CD4-positive, CD25-positive, alpha-beta regulatory T cell (primary cell): Measurements from ENCODE around the gene RASGRF1. TPM values are rescaled to one million over a fixed set of nuclear protein-coding genes. Genes with fewer than 3 reads are reported as not detected.
A peak's percentile ranks its signal among the peaks of the same experiment; 100 is the strongest.

Source experiments
- ATAC-seq, 2 donors: fragments of 150-1000 bp; cut with Tn5 transposase; one replicate each; pipeline ENCODE4 v1.10.0; 2021; ENCODE audit warnings: low read depth in 2 of 2, moderate number of reproducible peaks in 2 of 2, moderate library complexity in 1 of 2
- DNase-seq, 3 donors: peaks; one replicate each; pipeline versions ENCODE4 v3.0.0 to v3.0.0-alpha.2; 2012 to 2022; ENCODE audit warnings: mixed read lengths in 1 of 3
- H3K27ac ChIP-seq: one replicate; pipeline ENCODE4 v1.7.0; 2013; ENCODE audit warnings: mild to moderate bottlenecking, low read length; ENCODE audit not compliant: insufficient read depth, poor library complexity, severe bottlenecking
- H3K27me3 ChIP-seq: one replicate; pipeline ENCODE4 v1.7.0; 2013; ENCODE audit warnings: low read length; ENCODE audit not compliant: control insufficient read depth, insufficient read depth
- H3K36me3 ChIP-seq: one replicate; pipeline ENCODE4 v1.7.0; 2013; ENCODE audit warnings: mild to moderate bottlenecking, low read length, moderate library complexity; ENCODE audit not compliant: control insufficient read depth, insufficient read depth
- H3K4me1 ChIP-seq: 2 replicates; pipeline ENCODE4 v1.7.0; 2013; ENCODE audit warnings: mild to moderate bottlenecking, low read length; ENCODE audit not compliant: insufficient read depth, control insufficient read depth, poor library complexity, severe bottlenecking
- H3K4me3 ChIP-seq: one replicate; pipeline ENCODE4 v1.7.0; 2013; ENCODE audit warnings: low read depth, mild to moderate bottlenecking, low read length, moderate library complexity
- H3K9me3 ChIP-seq, 2 experiments: 1 replicate in 1 of 2; 2 replicates in 1 of 2; pipeline ENCODE4 v1.7.0; 2013; ENCODE audit warnings: low read length in 2 of 2, mild to moderate bottlenecking in 1 of 2, moderate library complexity in 1 of 2; ENCODE audit not compliant: control insufficient read depth in 2 of 2
- H3K27ac Mint-ChIP-seq, 3 donors: one replicate each; pipeline ENCODE4 v1.8.0; 2020 to 2022; ENCODE audit warnings: mild to moderate bottlenecking in 3 of 3, mixed read lengths in 3 of 3, moderate library complexity in 2 of 3
- H3K27me3 Mint-ChIP-seq: one replicate; pipeline ENCODE4 v1.8.0; 2022; ENCODE audit warnings: mild to moderate bottlenecking, mixed read lengths
- H3K36me3 Mint-ChIP-seq: one replicate; pipeline ENCODE4 v1.8.0; 2020; ENCODE audit warnings: mixed read lengths
- H3K4me1 Mint-ChIP-seq, 4 donors: one replicate each; pipeline ENCODE4 v1.8.0; 2020 to 2022; ENCODE audit warnings: mixed read lengths in 4 of 4, mild to moderate bottlenecking in 1 of 4
- H3K4me3 Mint-ChIP-seq, 4 donors: one replicate each; pipeline ENCODE4 v1.8.0; 2020 to 2022; ENCODE audit warnings: mild to moderate bottlenecking in 4 of 4, mixed read lengths in 4 of 4, moderate library complexity in 3 of 4
- H3K9me3 Mint-ChIP-seq, 7 donors: one replicate each; pipeline ENCODE4 v1.8.0; 2020 to 2022; ENCODE audit warnings: mixed read lengths in 7 of 7, mild to moderate bottlenecking in 3 of 7, moderate library complexity in 2 of 7
- polyA plus RNA-seq, 4 donors: library from polyadenylated mRNA; unstranded; fragments of 300-500 nt; fragmentation: Illumina TruSeq; gene quantifications; one replicate each; pipeline ENCODE4 v1.2.3, GENCODE V29; 2021
- total RNA-seq: library from RNA; stranded (reverse); gene quantifications from one replicate; pipeline ENCODE4 v1.2.3, GENCODE V29; 2022

Gene RASGRF1
- total and polyA plus RNA-seq, 5 donors from 2014 or later, result not detected

DNA sequence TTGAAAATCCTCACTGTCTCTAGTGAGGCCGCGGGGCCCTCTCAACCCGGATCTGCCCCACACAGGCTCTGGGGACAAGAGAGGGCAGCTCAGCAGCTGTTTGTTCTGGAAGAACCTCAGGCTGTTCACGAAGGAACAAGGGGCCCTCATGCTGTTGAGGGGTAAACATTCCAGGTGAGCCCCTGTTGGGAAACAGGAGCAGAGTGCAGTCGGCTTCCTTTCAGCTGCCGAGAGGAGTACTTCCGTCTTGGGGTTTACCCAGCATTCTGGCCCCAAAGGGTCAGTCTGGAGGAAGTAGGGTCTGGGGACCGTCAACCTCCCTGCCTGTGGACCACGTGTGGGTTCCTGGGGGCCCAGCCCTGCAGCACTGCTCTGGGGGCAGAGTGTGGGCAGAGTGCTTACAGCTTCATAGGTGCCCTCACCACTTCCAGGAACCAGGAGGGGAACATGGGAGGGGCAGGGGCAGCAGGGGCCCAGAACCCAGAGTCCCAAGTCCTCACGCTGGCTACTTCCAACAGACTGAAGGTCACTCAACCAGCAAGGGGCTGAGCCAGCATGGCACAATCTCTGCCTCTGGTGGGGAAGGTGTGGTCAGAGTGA, 96.5 kb downstream of the RASGRF1 start:
- Histone ChIP-seq H3K4me1 (no peaks in the 10 kb centered on the region), H3K27me3 (no peaks in the 10 kb centered on the region), H3K9me3 (no peaks in the 10 kb centered on the region), H3K4me3 (no peak overlapping the region), H3K27ac (no peak overlapping the region), H3K36me3 (no peaks in the 10 kb centered on the region)
- no peak overlapping the region for H3K27ac Mint-ChIP-seq
- no peak overlapping the region for H3K4me3 Mint-ChIP-seq
- no peaks in the 10 kb centered on the region for H3K4me1 Mint-ChIP-seq
- H3K27me3 Mint-ChIP-seq, result no peaks in the 10 kb centered on the region
- H3K36me3 Mint-ChIP-seq, result no peaks in the 10 kb centered on the region
- no peaks in the 10 kb centered on the region for H3K9me3 Mint-ChIP-seq
- ATAC-seq (no peak), DNase-seq (no peak)

DNA sequence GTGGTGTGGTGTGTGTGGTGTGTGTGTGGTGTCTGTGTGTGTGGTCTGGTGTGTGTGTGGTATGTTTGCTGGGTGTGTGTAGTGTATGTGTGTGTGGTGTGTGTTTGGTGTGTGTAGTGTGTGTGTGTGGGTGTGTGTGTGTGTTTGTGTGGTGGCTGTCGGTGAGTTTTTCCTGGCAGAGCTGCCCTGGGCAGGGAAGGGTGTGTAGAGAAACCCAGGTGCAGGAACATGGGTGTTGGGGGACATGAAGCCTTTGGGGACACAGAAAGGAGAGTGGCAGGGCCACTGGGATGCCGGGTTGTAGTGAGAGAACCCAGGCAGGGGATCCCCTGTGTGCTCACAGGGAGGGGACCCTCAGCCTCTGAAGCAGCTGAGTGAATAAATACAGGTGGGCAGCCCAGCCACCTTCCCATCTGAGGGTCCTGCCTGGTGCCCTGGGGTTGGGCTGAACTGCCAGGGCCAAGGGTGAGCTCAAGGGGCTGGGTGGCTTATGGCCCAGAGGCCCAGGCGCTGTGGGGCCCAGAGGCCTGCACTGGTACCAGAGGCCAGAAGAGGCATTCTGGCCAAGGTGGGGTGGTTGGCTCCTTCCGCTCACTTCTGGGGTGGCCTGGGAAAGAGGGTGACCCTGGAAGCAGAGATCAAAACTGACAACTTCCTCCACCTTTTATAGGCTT, 97.2 kb downstream of the RASGRF1 start:
- Mint-ChIP-seq H3K4me1 (no peaks in the 10 kb centered on the region), H3K27me3 (no peaks in the 10 kb centered on the region), H3K4me3 (no peak overlapping the region), H3K9me3 (no peaks in the 10 kb centered on the region), H3K36me3 (no peaks in the 10 kb centered on the region), H3K27ac (peak overlapping the region in 1 of 3 donors; percentile 56)
- no peak for ATAC-seq
- H3K9me3 ChIP-seq, result no peaks in the 10 kb centered on the region
- no peaks in the 10 kb centered on the region for H3K36me3 ChIP-seq
- no peak for DNase-seq
- no peaks in the 10 kb centered on the region for H3K4me1 ChIP-seq
- H3K4me3 ChIP-seq, result no peak overlapping the region
- H3K27me3 ChIP-seq, result no peaks in the 10 kb centered on the region
- no peak overlapping the region for H3K27ac ChIP-seq

DNA sequence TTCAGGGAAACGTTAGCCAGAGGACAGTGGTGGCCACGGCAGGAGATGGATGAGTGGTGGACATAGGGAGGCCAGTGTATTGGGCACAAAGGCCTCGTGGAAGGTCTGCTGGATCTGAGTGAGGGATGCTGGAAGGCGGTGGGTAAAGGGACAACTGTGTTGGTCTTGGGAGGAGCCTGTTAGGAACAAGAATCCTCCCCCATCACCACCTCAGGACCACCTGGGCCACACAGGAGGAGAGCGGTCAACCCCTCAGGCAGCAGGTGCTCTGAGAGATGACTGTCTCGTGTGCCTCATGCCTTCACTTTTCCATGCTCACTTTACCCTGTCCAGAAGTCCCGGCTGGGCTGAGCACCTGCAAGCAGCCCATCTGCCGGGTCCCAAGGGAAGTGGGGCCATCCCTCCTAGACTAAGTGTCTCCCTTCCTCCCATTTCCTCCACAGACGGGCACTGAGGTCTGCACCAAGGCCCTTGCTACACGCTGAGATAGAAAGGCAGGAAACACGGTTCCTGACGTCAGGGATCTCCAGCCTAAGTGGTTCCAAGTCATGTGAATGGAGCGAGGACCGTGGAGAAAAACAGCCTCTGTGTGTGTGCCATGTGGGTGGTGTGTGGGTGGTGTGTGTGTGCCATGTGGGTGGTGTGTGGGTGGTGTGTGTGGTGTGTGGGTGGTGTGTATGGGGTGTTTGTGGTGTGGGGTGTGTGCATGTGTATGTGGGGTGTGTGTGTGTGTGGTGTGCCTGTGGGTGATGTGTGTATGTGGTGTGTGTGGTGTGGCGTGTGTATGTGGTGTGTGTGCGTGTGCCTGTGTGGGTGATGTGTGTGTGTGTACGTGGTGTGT, 97.9 kb downstream of the RASGRF1 start:
- ATAC-seq, result no peak
- no peaks in the 10 kb centered on the region for H3K4me1 ChIP-seq
- no peaks in the 10 kb centered on the region for H3K9me3 Mint-ChIP-seq

DNA sequence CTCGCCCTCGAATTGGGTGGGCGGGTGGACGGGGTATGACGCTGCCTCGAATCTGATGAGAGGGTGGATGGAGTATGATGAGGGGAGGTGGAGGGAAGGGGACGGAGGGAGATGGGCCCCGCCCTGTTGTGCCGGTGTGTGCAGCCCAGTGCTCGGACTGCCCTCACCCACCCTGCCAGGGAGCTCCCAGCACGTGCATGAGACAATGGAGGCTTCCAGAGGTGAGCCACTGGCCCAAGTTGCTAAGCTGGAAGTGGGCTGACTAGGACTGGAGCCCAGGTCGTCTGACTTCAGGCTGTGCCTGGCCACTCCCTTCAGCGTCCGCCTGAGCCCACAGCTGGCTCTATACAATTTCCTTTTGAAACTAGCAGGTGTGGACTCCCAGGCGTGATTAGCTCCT, 98.7 kb downstream of the RASGRF1 start:
- Histone ChIP-seq H3K4me1 (no peaks in the 10 kb centered on the region), H3K27me3 (no peaks in the 10 kb centered on the region), H3K4me3 (no peak overlapping the region), H3K27ac (no peak overlapping the region), H3K36me3 (no peaks in the 10 kb centered on the region), H3K9me3 (no peaks in the 10 kb centered on the region)
- H3K27ac Mint-ChIP-seq, result no peak overlapping the region
- no peaks in the 10 kb centered on the region for H3K9me3 Mint-ChIP-seq
- H3K4me3 Mint-ChIP-seq, result no peak overlapping the region
- ATAC-seq (no peak), DNase-seq (no peak)
- H3K27me3 Mint-ChIP-seq, result peaks cover 3% of the 10 kb centered on the region
- no peaks in the 10 kb centered on the region for H3K36me3 Mint-ChIP-seq
- H3K4me1 Mint-ChIP-seq, result no peaks in the 10 kb centered on the region

More for the DNA sequence above, 97.9 kb downstream of the RASGRF1 start:
- H3K27me3 ChIP-seq, result no peaks in the 10 kb centered on the region
- H3K4me1 Mint-ChIP-seq, result no peaks in the 10 kb centered on the region
- H3K27ac ChIP-seq, result no peak overlapping the region
- DNase-seq, result no peak
- no peak overlapping the region for H3K4me3 Mint-ChIP-seq
- H3K4me3 ChIP-seq, result no peak overlapping the region
- H3K27me3 Mint-ChIP-seq, result no peaks in the 10 kb centered on the region
- peak overlapping the region in 1 of 3 donors; percentile 56 for H3K27ac Mint-ChIP-seq
- no peaks in the 10 kb centered on the region for H3K36me3 Mint-ChIP-seq
- no peaks in the 10 kb centered on the region for H3K9me3 ChIP-seq
- no peaks in the 10 kb centered on the region for H3K36me3 ChIP-seq

DNA sequence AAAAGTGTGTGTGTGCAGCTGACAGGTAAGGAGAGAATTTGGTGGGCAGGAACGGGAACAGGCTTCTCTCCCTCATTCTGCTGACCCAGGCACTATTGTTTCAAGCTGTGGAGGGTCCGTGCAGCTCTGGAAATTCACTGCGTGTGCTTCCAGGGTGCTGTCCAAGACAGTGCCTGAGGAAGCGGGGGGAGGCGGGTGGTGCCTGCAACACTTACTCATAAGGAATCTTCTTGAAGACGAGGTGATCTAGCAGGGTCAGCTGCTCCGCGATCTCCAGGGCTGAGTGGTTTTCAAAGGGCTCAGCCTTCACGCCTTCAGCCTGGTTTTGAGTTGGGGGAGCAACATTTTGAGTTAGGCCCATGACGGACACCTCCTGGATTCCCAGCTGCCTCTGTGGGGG, 99.1 kb downstream of the RASGRF1 start:
- no peaks in the 10 kb centered on the region for H3K9me3 ChIP-seq
- Mint-ChIP-seq H3K27ac (no peak overlapping the region), H3K27me3 (peaks cover 4% of the 10 kb centered on the region), H3K9me3 (no peaks in the 10 kb centered on the region), H3K36me3 (no peaks in the 10 kb centered on the region), H3K4me3 (no peak overlapping the region), H3K4me1 (no peaks in the 10 kb centered on the region)
- H3K4me1 ChIP-seq, result no peaks in the 10 kb centered on the region
- H3K27ac ChIP-seq, result no peak overlapping the region
- DNase-seq, result no peak
- H3K4me3 ChIP-seq, result no peak overlapping the region
- no peak for ATAC-seq
- H3K36me3 ChIP-seq, result no peaks in the 10 kb centered on the region
- no peaks in the 10 kb centered on the region for H3K27me3 ChIP-seq

DNA sequence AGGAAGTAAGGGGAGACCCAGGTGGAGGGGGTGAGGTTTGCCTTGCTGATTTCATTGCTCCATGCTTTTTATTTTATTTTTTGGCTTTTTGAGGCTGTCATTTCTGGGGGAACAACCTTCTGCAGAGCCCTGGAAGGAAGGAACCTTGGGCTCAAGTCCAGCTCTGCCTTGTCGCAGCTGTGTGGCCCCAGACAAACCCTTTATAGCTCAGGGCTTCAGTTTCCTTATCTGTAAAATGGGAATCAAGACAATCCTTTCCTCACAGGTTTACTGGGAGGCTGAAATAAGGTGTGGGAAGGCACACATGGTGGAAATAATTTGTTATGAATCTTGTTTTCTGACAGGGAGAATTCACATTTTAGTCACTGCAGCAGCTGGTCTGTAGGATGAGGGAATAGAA, 100.3 kb downstream of the RASGRF1 start:
- Histone ChIP-seq H3K4me1 (no peaks in the 10 kb centered on the region), H3K27me3 (no peaks in the 10 kb centered on the region), H3K36me3 (no peaks in the 10 kb centered on the region), H3K27ac (no peak overlapping the region), H3K4me3 (no peak overlapping the region), H3K9me3 (no peaks in the 10 kb centered on the region)
- ATAC-seq (no peak), DNase-seq (no peak)
- Mint-ChIP-seq H3K4me3 (no peak overlapping the region), H3K27me3 (peaks cover 4% of the 10 kb centered on the region), H3K36me3 (no peaks in the 10 kb centered on the region), H3K4me1 (no peaks in the 10 kb centered on the region), H3K9me3 (no peaks in the 10 kb centered on the region), H3K27ac (no peak overlapping the region)

DNA sequence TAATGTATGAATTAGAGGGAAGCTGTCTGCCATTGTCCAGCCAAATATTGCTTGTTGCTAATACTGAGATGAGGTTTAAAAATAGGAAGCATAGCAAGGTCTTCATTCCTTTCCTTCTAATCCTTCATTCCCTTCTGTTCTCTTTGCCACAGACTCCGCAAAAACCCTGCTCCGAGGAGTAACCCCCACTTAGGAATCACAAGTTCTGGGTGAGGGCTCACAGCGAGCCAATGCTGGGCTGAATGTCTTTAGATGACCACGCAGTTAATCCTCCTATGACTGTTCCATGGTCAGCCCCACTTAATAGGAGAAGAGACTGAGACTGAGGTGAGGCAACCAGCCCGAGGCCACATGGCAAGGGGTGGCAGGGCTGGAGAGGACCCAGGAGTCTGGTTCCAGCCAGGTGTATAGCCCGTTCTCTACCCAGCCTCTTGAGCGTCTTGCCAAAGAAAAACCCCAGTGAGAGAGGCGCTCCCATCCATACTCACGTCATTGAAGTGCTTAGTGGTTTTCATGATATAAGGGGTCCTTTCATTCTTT, 100.8 kb downstream of the RASGRF1 start:
- ATAC-seq, result no peak
- H3K27me3 Mint-ChIP-seq, result peaks cover 4% of the 10 kb centered on the region

More for the DNA sequence above, 100.8 kb downstream of the RASGRF1 start:
- Histone ChIP-seq H3K27me3 (no peaks in the 10 kb centered on the region), H3K4me1 (no peaks in the 10 kb centered on the region), H3K9me3 (no peaks in the 10 kb centered on the region), H3K36me3 (no peaks in the 10 kb centered on the region), H3K27ac (no peak overlapping the region), H3K4me3 (no peak overlapping the region)
- no peaks in the 10 kb centered on the region for H3K36me3 Mint-ChIP-seq
- no peak overlapping the region for H3K27ac Mint-ChIP-seq
- H3K4me3 Mint-ChIP-seq, result no peak overlapping the region
- H3K4me1 Mint-ChIP-seq, result no peaks in the 10 kb centered on the region
- H3K9me3 Mint-ChIP-seq, result no peaks in the 10 kb centered on the region
- DNase-seq, result no peak
